Stimulated activated CD4-positive, alpha-beta T cell treated with anti-CD3 and anti-CD28 coated beads, Interleukin-4, amount 100 ng/mL, for 48 hours (primary cell): Measurements from ENCODE around the gene IL12A.

Experiments
- DNase-seq, 2 donors: peaks; one replicate each; pipeline ENCODE4 v3.0.0-alpha.2; 2020; ENCODE audit warnings: low read depth in 2 of 2

The IL12A gene

DNA sequence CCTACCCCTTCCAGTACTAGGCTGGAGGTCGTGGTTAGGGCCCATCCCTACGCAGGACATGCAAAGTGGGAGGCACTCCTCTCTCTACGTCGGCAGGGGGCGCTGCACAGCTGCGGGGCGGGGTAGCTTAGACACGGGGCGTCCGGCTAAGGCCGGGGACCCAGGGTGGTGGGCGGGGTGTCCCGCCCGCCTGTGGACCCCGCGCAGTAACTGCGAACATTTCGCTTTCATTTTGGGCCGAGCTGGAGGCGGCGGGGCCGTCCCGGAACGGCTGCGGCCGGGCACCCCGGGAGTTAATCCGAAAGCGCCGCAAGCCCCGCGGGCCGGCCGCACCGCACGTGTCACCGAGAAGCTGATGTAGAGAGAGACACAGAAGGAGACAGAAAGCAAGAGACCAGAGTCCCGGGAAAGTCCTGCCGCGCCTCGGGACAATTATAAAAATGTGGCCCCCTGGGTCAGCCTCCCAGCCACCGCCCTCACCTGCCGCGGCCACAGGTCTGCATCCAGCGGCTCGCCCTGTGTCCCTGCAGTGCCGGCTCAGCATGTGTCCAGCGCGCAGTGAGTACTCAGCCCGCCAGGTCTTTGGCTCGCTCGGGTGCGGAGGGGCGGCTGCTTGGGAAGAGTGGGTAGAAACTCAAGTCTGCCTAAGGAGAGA lies at the start of gene IL12A:
Gene IL12A, plus strand, starts transcription at position 219 of the 655 bp plus-strand sequence.
- peak; percentile 75 to 82 for DNase-seq

DNA sequence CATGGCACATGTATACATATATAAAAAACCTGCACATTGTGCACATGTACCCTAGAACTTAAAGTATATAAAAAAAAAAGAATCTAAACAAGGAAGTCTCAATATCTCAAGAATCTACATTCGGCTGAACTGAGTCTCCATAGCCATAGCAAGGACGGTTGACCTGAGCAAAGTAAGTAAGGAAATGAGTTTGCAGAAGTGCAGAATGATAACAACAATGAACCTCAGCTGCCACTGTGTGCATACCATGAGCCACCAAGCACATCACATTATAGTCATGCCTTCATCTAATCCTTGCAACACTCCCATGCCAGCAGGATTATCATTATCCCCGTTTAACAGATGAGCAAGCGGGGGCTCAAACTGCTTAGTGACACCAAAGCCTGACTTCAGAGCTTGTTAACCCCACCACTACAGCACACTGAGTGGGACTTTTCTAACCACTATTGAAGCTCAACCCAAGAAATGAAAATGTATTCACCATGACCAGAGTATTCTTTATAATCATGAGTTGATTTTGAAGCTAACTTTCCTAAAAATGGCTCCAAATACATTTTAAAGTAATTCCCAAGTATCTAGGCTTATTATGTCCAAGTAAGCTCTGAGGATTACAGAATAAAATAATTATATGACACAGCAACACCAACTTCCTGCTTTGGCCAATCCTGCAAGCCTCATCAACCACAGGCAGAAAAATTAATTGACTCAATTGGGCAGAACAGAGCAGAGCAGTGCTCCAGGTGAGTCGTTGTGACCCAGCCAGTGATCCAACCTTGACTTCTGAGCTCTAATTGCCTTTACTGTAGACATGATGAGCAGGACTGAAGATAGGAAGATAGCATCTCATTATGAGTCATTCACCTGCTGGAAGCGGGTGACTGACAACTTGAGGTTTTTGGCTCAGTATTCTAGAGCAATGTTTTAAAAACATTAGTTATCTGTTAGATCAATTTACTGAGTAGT lies 47.3 kb upstream of the IL12A start:
- no peak for DNase-seq

DNA sequence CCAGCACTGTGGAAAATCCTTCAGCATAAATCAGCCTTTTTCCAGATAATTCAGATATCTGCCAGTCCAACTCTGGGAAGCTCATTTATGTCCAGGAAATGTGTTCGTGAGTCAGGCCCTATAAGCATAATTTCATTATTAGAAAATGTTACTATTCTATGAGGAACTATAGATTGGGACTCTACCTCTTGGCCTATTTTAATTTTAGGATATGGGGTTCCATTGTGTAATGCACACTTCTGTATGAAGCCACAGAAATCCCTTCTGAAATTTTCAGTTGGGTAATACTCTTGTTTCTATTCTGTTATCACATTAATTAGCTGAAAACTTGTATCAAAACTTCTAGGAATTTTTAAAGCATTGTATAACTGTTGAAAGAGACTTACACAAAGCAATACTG lies 43.9 kb upstream of the IL12A start:
- no peak for DNase-seq

DNA sequence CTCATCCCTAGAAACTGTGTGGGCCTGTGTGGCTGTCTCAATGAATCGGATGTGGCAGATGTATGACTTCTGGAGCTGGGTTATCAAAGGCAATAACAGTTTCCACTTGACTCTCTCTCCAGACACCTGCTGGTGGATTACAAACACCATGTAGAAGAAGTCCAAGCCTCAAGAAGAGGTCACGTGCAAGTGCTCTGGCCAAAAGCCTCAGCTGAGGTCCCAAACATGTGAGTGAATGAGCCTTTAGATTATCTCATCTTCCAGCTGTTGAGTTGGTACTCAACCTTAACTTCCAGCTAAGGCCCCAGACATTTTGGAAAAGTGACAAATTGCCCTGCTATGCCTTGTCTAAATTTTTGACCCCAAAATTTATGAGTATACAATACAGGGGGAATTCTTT lies 42.7 kb upstream of the IL12A start:
- DNase-seq = no peak

DNA sequence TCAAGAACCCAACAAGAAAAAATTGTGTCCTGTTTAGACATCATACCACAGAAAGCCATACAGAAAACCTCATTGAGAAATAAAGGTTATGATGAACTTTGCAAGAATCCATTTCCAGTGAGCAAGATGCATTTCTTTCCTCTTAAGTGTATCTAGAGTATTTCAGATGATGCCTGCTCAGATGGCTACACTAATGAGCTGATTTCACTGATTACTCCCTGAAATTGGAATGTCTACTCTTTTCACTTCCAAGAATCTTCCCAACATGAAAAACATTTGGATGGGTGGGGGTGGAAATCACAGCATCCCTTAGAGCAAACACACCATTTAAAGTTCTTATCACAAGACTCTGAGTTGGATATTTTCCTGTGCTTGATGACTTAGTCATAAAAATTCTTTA lies 41.4 kb upstream of the IL12A start:
- no peak for DNase-seq

DNA sequence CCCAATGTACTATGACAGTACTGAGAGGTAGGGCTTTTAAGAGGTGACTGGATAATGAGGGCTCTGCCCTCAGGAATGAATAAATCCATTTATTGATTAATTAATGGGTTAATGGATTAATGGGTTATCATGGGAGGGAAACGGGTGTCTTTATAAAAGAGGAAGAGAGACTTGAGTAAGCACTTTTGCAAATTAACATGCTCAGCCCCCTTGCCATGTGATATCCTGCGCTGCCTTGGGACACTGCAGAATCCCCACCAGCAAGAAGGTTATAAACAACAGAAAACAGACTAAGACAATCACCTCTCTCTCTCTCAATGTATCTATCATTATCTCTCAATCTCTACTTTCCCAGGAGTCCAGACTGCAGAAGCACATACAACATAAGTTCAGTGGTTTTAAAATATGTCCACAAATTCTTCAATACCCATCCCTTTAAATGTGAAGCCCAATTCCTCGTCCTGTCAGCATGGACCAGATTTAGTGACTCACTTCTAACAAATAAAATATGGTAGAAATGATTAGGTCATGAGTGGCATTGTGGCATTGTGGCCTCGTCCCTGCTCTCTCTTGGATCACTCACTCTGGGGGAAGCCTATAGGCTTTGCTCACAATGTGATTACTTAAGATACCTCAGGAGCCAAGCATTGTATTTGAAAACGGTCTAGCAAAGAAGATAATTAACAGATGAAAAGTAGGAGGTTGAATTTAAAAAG lies 40.0 kb upstream of the IL12A start:
- DNase-seq = no peak

DNA sequence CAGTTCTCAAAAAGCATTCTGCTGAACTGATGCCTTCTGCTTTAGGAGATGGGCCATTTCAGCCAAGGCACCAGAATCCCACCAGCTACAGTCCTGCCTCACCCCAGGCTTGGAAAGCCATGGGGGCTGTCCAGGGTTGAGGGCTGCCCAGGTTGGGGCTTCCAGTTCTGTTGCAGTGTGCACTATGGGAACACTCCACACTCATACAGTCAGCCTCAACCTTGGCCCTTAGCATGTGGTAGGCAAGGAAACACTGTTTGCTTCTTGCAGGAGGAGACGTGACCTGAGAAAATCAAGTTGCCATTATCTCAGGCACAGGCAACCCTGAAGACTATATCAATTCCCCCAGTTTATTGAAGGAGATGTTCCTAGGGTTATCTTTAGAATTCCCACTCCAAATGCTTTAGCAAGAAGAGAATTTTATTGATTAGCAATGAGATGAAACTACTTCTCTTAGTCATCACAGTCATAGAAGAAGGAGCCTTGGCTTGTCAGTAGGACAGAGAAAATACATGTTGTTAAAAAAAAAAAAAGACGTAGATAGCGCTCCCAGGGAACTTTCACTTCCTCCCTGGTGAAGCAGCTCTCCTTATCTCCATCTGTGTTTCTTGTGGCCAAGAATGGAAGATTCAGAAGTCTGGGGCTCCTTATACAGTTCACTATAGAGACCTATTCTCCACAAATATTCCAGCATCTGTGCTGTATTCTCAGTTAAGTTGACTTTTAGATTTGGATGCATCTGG lies 38.3 kb upstream of the IL12A start:
- no peak for DNase-seq

DNA sequence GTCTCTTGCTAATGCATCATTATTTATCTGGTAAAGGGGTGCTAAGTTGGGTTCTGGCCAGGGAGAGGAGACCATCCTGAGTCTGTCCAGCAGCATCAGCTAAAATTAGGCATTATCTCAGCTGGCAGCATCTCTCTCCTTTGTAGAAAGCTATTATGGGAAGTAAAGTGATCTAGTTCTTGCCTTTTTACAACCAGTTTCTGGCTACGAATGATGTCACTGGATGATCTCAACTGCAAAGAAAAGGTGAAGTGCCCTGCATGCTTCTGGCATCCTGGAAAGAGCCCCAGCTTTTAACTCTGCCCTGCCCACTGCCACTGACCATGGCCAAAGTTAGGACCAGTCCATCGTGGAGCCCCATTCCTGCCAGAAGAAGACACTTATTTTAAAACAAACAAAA lies 37.1 kb upstream of the IL12A start:
- DNase-seq = no peak

DNA sequence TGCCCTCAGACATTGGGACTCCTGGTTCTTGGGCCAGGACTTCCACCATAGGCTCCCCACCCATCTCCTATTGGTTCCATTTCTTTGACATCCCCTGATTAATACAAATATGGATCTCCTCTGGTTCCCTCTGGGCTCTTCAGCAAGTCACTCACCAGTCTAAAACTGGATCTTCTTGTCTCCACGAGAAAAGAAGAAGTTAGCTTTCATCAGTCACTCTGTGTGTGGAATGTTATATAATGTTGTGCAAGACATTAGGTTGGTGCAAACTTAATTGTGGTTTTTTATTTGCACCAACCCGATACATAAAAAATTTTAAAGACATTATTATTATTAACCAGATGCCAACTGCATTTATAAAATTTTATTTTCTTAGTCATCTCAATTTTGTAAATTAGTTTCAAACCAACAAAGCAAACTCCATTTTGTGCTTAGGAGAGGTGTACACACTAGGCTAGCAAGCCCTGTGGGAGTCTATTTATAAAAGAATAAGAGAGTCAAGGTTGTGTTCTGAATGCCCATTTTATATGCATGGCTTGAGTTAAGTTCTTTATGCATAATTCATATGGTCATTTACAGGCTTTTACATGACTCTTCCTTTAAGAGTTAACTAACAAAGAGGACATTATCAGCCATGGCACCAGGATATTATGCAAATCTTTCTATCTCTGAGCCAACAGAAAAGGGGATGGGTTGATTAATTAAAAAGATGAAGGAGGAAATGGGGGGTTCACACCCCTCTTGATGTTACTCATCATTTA lies 35.1 kb upstream of the IL12A start:
- DNase-seq = no peak

DNA sequence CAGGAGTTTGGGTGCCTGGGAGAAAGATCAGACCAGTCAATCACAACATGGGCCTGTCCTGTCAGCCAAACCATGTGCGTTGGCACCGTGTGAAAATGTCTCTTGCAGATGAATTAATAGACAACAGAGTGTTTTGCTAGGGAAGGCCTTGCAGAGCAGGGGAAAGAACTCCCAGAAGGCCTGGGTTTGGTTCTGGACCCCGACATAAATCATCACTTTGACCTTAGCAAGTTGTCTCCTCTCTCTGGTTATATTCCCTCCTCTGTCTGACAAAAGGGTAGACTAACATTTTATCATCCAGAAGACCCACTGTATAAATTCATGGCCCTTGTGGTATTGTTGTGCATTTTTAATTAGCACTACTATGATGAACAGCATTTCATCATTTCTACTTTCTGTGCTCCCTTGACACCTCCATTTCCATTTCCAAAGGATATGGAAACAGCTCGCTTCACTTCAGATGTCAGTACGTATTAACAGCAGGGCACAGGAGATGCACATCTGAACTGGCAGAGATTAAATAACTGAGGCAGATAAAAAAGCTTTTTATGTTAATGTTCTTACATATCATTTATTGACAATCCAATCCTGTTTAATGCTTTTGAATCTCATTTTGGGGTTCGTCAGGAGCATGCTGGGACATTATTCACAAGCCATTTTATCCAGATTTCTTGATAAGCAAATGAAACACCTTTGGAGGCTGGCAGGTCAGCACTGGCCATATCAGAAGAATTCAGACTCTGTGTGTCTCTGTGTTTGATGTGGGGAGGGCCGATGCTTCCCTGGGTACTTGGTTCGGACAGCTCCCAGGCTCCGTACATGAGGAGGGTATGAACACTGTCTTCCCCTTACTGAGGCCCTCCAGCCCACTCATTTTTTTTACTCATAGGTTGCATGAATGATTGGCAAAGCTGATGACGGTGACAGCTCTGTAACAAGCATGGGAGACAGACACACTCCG lies 28.2 kb upstream of the IL12A start:
- DNase-seq = no peak

DNA sequence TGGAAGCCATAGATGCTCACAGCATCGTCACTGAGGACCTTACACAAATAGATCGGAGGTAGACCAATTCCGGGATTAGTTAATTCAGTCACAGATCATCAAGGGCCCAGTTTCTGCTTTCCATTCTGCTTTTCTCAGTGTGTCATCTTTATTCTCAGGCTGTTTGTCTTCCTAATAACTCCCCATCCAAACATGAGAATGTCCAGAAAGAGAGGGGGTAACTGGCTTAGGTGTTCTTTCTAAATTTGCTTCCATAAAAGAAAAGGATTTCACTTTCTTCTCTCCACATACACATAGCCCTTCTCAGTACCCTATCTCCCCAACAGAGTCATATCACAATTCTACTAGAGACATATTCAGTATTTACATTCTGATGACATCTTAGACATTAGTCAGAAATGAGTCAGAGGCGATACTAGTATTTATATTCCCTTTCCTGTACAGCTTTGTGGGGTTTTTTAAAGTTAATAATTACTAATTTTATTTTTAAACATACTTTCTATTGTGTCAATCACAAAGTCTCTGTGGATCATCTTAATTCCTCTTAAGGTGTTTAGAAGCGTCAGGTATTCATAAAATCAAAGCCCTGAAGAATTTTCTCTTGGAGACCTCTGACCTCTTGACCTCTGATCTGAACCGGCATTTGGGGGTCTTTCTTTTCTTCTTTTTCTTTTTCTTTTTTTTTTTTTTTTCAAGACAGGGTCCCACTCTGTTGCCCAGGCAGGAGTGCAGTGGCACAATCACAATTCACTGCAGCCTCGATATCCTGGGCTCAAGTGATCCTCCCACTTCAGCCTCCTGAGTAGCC lies 24.3 kb upstream of the IL12A start:
- no peak for DNase-seq

DNA sequence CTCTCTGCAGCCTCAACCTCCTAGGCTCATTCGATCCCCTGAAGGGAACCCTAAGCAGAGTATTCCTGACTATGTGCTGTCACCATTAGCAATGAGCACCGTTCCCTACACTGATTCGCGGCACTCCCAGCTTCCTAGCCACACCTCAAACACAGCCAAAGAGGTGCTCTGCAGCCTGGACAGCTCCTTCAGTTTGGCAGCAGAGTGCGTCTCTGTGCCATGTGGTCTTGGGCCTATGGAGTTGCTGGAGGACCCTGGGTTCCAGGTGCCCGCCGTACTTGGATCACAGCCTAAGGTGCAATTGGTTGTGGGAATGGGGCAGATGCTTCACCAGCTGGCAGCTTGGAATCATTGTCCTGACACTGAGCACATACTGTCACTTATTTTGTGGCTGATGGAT lies 17.3 kb upstream of the IL12A start:
- no peak for DNase-seq

DNA sequence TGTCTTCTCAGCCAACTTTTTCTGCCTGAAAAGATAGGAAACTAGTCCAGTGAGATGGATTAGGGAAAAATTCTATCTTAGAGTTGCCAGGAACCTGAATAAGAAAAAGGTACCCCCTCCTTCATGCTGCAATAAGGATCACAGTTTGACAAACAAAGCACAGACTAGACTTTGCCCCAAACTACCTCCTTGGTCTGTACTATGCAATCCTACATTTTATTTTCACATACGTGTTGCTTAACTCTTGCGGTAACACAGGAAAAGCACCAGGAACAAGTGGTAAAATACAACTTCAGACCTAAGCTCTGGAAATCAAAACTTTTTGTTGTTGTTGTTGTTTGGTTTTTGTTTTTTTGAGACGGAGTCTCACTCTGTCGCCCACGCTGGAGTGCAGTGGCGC lies 11.3 kb upstream of the IL12A start:
- no peak for DNase-seq

DNA sequence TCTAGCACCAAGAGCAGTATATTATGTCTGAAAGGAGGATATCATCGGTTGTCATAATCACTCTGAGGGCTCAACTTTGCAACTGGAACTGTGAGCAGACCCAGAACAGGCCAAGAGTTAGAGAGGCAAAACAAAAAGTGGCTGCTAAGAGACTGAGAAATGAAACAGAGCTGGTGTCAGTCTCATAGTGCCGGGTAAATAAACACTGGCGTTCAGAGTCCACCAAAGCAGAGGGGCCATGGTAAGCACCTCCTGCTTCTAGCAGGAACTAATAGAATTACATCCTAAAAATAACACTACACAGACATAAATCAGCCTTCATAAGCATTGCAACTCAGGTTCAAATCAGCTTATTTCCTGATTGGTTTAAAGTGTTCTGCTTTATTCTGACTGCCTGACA lies 10.3 kb upstream of the IL12A start:
- DNase-seq = no peak

DNA sequence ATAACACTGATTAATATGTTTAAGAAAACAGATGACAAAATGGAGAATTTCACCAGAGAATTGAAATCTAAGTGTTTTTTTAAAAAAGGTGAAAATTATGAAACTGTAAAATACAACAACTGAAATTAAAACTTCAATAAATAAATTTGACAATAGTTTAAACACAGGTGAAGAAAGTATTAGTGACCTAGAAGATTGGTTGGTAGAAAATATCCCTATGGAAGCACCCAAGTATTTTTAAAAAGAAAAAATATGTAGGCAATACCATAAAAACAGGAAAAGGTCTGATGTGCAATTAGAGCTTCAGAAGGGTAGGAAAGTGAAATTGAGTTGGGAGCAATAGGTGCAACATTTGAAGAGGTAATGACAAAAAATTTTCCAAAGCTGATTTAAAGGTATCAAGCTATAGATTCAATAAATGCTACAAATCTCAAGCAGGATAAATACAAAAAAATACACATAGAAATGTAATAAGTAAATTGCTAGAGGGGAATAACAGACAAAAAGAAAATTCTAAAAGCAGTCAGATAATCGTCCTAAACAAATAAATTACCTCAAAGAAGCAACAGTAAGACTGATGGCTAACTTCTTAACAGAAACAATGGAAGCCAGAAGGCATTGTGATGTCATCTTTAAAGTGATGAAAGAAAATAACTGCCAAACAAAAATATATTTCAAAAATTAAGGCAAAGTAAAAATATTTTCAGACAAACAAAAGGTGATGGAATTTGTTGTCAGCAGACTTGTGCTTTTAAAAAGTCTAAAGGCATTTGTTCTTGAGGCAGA lies 9.5 kb upstream of the IL12A start:
- DNase-seq = no peak

DNA sequence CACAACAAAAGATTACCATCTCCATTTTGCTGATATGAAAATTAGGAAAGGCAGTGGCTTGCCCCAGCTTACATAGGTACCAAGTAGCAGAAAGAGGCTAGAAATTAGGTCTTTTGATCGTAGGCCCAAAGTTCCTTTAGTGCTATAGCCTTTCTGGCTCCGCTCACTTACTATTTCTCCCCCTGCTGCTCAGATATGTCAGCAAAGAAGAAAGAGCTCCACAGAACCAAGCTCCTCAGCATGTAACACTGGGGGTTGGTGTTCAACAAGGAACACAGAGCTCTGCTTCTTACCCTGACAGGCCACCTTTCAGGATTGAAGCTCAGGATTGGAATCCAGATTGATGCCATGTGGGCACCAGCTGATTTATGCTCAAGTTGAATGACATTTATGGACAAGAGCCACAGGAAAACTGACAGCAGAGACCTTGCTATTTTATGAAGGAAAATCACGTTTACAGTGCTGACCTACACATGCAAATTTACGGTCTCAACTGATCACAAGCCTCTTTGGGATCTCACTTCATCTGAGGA lies 6.1 kb upstream of the IL12A start:
- no peak for DNase-seq

DNA sequence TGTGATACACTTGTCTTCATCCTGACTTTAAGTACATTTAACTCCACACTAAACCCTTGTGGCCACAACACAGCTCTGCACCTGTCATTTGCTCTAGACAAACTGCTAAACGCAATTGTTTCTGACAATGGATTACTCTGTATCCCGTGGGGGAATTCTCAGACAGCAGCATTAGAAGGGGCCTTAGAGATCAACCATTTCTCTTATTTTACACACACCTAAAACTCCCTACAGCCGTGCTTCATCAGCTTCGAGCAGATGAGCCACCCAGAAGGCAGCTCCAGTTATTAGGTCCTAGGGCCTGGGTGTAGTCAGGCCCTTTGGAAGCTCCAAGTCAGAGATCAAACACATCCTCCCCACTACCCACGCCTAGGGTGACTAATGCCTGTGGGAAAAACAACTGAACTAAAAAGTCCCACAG lies 1.3 kb upstream of the IL12A start:
- DNase-seq = peak in 1 of 2 donors; percentile 15
